Astrocyte of the spinal cord (primary cell): ENCODE measurements around the gene EIF1.

Source experiments
- DNase-seq: peaks from one replicate; pipeline ENCODE4 v3.0.0; 2011; ENCODE audit warnings: low read depth, low spot score
- H3K4me3 ChIP-seq: 2 replicates; pipeline ENCODE4 v1.5.1; 2011; ENCODE audit warnings: low read depth, mild to moderate bottlenecking, low read length, moderate library complexity
- in situ Hi-C: cut with HindIII; loops from 2 replicates; pipeline ENCODE4 v1.10.0; 2017; ENCODE audit warnings: low sequenced_read_pairs
- TF ChIP-seq, protein P1 (sequence below): IDR thresholded peaks from 2 replicates; pipeline ENCODE4 v1.5.1; 2012; ENCODE audit warnings: low read depth, mild to moderate bottlenecking, low read length, inconsistent platforms

The EIF1 gene

DNA sequence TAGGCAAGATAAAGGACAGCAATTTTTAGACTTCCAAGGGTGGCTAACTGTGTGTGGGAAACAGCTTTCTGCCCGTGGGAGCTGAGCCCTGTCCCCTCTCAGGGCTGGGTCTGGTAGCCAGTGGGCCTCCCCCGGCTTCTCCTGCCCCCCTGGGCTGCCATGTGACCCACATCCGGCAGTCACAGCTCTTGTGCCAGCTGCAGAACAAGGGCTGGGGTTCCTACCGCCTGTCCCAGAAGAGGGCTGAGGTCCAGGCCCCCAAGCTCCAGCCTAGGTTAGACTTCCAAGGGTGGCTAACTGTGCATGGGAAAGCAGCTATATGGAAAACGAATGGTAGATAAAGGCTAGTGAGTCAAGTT, 29.6 kb downstream of the EIF1 start:
- no peak for DNase-seq
- TF ChIP-seq, protein P1, sequence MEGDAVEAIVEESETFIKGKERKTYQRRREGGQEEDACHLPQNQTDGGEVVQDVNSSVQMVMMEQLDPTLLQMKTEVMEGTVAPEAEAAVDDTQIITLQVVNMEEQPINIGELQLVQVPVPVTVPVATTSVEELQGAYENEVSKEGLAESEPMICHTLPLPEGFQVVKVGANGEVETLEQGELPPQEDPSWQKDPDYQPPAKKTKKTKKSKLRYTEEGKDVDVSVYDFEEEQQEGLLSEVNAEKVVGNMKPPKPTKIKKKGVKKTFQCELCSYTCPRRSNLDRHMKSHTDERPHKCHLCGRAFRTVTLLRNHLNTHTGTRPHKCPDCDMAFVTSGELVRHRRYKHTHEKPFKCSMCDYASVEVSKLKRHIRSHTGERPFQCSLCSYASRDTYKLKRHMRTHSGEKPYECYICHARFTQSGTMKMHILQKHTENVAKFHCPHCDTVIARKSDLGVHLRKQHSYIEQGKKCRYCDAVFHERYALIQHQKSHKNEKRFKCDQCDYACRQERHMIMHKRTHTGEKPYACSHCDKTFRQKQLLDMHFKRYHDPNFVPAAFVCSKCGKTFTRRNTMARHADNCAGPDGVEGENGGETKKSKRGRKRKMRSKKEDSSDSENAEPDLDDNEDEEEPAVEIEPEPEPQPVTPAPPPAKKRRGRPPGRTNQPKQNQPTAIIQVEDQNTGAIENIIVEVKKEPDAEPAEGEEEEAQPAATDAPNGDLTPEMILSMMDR = no peak
- H3K4me3 ChIP-seq = no peak overlapping the region
- in situ Hi-C loops = no loop called here

DNA sequence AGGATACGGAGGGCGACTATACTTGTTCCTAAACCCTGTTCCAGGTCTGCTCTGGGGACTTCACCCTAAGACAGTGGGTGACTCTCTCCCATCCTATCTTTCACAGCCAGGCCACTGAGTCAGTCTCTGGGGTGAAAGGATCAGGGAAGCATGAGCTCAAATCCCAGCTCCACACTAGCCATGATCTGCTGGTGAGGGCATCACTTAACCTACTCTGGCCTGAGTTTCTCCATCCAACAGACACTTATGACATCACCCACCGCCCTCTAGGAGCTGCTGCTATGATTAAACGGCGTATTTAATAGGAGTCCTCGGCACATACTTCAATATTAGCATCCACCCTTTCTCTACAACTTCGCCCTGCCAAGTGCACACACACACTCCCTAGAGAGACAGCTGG, 33.5 kb downstream of the EIF1 start:
- H3K4me3 ChIP-seq = no peak overlapping the region
- DNase-seq = no peak
- in situ Hi-C loops = loop anchor here (10.0 kb wide), 1 partner anchor 83 kb away; no protein-coding TSS in a partner anchor
- TF ChIP-seq, protein P1 = no peak

DNA sequence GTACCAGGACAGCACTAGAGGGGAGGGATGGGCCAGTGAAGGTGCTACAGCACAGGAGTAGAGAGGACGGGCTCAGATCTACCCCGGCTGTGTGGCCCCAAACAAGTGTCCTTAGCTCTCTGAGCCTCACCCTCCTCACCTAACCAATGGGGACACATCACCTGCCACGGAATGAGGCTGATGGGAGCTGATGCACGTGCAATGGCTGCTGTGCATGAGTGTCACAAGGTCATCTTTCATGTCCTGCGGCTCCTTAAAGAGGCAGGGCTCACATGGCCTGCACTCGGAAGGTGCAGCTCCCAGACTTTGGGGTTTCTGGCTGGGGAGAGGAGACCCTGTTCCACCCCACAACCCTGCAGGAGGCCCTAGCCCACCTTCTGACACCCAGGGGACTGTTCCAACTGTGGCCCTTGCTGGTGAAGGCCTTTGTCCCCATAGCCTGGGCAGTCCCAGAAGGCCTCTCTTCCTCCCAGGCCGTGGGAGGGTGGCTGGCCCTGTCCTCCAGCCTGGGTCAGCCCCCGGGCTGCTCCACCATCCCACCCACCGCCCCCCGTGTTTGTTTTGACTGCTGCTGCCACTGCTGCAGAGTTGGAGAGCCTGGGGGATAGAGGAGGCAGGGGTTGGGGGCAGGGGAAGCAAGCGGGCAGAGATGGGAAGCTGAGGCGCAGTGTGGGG, 35.3 kb downstream of the EIF1 start:
- TF ChIP-seq, protein P1 = no peak
- no peak for DNase-seq
- no peak overlapping the region for H3K4me3 ChIP-seq
- in situ Hi-C loops = loop anchor here (10.0 kb wide), 1 partner anchor 81 kb away; no protein-coding TSS in a partner anchor

DNA sequence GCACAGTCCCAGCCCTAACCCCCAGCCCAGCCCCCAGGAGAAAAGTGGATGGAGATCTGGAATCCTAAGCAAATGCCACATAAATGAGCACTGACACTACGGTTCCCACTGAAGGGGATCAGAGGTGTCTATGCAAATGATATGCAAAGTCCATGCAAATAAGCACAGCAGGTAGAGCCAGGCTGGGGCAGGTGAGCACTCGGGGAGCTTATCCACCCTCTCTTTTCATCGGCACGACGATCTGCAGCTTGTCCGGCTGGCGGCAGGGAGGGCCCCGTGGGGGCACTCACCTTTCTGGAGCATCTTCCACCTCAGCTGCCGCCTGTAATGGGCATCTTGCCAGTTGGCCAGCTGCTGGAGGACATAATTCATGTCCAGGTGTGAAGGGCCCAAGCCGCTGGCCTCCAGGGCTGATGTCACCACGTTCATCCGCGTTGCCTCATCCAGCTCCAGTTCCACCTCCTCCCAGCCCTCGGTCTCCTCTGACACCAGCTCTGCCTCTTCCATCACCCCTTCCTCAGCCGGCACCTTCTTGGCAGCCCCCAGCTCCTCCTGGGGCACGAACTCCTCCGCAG, 35.9 kb downstream of the EIF1 start:
- no peak overlapping the region for H3K4me3 ChIP-seq
- DNase-seq = no peak
- in situ Hi-C loops = loop anchor here (10.0 kb wide), 1 partner anchor 80 kb away; no protein-coding TSS in a partner anchor
- TF ChIP-seq, protein P1 = no peak

DNA sequence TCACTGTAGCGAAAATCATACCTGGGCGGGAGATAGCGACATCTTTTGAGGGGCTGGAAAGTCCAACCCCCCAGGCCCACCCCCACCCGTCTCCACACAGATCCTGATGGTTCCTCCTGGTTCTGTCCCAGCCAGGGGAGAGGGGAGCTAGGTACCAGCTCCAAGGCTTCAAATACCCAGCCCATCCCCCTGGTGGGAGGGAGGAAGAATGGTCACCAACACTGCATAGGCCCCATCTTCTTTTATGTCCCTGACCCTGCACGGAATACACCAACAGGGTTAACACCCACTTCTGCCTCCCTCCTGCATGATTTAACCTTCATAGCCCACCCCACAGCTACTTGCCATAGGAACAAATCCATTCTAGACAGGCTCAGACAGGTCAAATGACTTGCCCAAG, 36.4 kb downstream of the EIF1 start:
- in situ Hi-C loops = loop anchor here (10.0 kb wide), 1 partner anchor 80 kb away; no protein-coding TSS in a partner anchor
- TF ChIP-seq, protein P1 = no peak
- H3K4me3 ChIP-seq = no peak overlapping the region
- DNase-seq = no peak

DNA sequence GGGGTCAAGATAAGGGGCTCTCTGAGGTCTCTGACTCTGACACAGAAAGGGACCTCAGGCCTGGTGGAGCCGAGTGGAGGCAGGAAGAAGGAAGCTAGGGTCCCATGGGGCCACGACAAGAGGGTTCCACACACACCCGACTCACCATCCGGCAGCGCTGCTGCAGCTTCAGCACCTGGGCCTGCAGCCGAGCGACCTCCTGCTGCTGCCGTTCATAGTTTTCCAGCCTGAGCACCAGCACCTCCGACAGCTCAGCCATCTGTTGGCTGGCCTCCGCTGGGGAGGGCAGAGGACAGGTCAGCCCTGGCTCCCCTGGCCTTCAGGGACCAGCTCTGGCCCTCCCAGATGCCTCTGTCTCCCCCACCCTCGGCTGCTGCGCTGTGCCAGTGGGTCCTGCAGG, 39.4 kb downstream of the EIF1 start:
- in situ Hi-C loops = loop anchor here (10.0 kb wide), 1 partner anchor 77 kb away; no protein-coding TSS in a partner anchor
- TF ChIP-seq, protein P1 = no peak
- no peak for DNase-seq
- H3K4me3 ChIP-seq = no peak overlapping the region
